A673 (cell line): ENCODE data around the gene DTWD2.

Experiments
- EZH2 ChIP-seq: fragments of 200-600 bp; sonication (generic); IDR thresholded peaks from 2 replicates; pipeline ENCODE4 v1.6.1; 2017; ENCODE audit warnings: borderline replicate concordance, low read depth, mild to moderate bottlenecking, mixed read lengths, antibody characterized with exemption, low read length; ENCODE audit not compliant: poor library complexity, severe bottlenecking
- TF ChIP-seq, protein P1 (sequence below): fragments of 300-800, 200-600 bp; sonication (generic); conservative IDR thresholded peaks from 2 replicates; pipeline ENCODE4 v1.5.1; 2017; ENCODE audit warnings: low read depth, mild to moderate bottlenecking, antibody characterized with exemption, low read length, moderate library complexity, mixed read lengths

- TF ChIP-seq, protein P1, sequence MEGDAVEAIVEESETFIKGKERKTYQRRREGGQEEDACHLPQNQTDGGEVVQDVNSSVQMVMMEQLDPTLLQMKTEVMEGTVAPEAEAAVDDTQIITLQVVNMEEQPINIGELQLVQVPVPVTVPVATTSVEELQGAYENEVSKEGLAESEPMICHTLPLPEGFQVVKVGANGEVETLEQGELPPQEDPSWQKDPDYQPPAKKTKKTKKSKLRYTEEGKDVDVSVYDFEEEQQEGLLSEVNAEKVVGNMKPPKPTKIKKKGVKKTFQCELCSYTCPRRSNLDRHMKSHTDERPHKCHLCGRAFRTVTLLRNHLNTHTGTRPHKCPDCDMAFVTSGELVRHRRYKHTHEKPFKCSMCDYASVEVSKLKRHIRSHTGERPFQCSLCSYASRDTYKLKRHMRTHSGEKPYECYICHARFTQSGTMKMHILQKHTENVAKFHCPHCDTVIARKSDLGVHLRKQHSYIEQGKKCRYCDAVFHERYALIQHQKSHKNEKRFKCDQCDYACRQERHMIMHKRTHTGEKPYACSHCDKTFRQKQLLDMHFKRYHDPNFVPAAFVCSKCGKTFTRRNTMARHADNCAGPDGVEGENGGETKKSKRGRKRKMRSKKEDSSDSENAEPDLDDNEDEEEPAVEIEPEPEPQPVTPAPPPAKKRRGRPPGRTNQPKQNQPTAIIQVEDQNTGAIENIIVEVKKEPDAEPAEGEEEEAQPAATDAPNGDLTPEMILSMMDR: peak; percentile 64
- no peak for TF ChIP-seq EZH2
Measured at GRCh38 chr5:119022017-119022745, 33.8 kb upstream of the DTWD2 start.
